Measurements from ENCODE around the gene FCGR2B. TPM values are rescaled to one million over a fixed set of nuclear protein-coding genes. Genes with fewer than 3 reads are reported as not detected.
"Not testable (repeated sequence)": the region's sequence is repeated elsewhere in the genome, so short reads cannot be mapped to it uniquely, and the experiment has no call there.

The FCGR2B gene
- total RNA-seq, 1 experiment from 2014 or later = 0.15 TPM

GRCh38 chr1:161624605-161625004, 38.3 kb upstream of the FCGR2B start:
- BruUV-seq (replicated peaks); H3K4me1 ChIP-seq (ENCODE audit: control insufficient read depth, insufficient read depth, low read length); ATAC-seq; intact Hi-C loops (cut with micrococcal nuclease; ENCODE audit: unreplicated experiment); H3K4me3 ChIP-seq (ENCODE audit: low read depth in 2 of 2, low read length in 2 of 2); POLR2A ChIA-PET; H3K27ac ChIP-seq (ENCODE audit: low read length); DNase-seq (ENCODE audit: low read depth, low spot score); CTCF ChIA-PET; in situ Hi-C loops (cut with HindIII; ENCODE audit: low pct_unique_long_range_greater_than_20kb, low sequenced_read_pairs); H3K27me3 ChIP-seq (ENCODE audit: control insufficient read depth, insufficient read depth, low read length); H3K36me3 ChIP-seq (ENCODE audit: control insufficient read depth, insufficient read depth, low read length); H3K9me3 ChIP-seq (ENCODE audit: control insufficient read depth, insufficient read depth, low read depth, low read length): not testable (repeated sequence)

GRCh38 chr1:161626445-161627146, 36.3 kb upstream of the FCGR2B start:
- H3K4me1 ChIP-seq (ENCODE audit: control insufficient read depth, insufficient read depth, low read length); H3K27me3 ChIP-seq (ENCODE audit: control insufficient read depth, insufficient read depth, low read length); ATAC-seq; intact Hi-C loops (cut with micrococcal nuclease; ENCODE audit: unreplicated experiment); DNase-seq (ENCODE audit: low read depth, low spot score); in situ Hi-C loops (cut with HindIII; ENCODE audit: low pct_unique_long_range_greater_than_20kb, low sequenced_read_pairs); H3K36me3 ChIP-seq (ENCODE audit: control insufficient read depth, insufficient read depth, low read length); H3K27ac ChIP-seq (ENCODE audit: low read length); BruUV-seq (replicated peaks); H3K4me3 ChIP-seq (ENCODE audit: low read depth in 2 of 2, low read length in 2 of 2); H3K9me3 ChIP-seq (ENCODE audit: control insufficient read depth, insufficient read depth, low read depth, low read length); CTCF ChIA-PET; POLR2A ChIA-PET: not testable (repeated sequence)

- CTCF ChIA-PET; BruUV-seq (replicated peaks); H3K27me3 ChIP-seq (ENCODE audit: control insufficient read depth, insufficient read depth, low read length); intact Hi-C loops (cut with micrococcal nuclease; ENCODE audit: unreplicated experiment); H3K36me3 ChIP-seq (ENCODE audit: control insufficient read depth, insufficient read depth, low read length); H3K4me3 ChIP-seq (ENCODE audit: low read depth in 2 of 2, low read length in 2 of 2); POLR2A ChIA-PET; H3K27ac ChIP-seq (ENCODE audit: low read length); DNase-seq (ENCODE audit: low read depth, low spot score); in situ Hi-C loops (cut with HindIII; ENCODE audit: low pct_unique_long_range_greater_than_20kb, low sequenced_read_pairs); H3K9me3 ChIP-seq (ENCODE audit: control insufficient read depth, insufficient read depth, low read depth, low read length); ATAC-seq; H3K4me1 ChIP-seq (ENCODE audit: control insufficient read depth, insufficient read depth, low read length): not testable (repeated sequence)
These were observed 32.7 kb upstream of the FCGR2B start for GRCh38 chr1:161630128-161630742.

GRCh38 chr1:161631076-161631475, 31.9 kb upstream of the FCGR2B start, which contains the start of gene FCGR3B:
TSS of gene FCGR3B (minus strand) at chr1:161631176. CDS start at chr1:161631094, 82 bp downstream.
- TF ChIP-seq CTCF (IDR thresholded peaks at IDR 0.05) (no peak), POLR2AphosphoS5 (IDR thresholded peaks at IDR 0.05; ENCODE audit: low read depth, low read length) (no peak), TCF7L2 (IDR thresholded peaks at IDR 0.05; ENCODE audit: low read depth, low read length) (no peak), SIN3A (IDR thresholded peaks at IDR 0.05; ENCODE audit: borderline replicate concordance, insufficient read depth, low read depth, low read length) (no peak), REST (IDR thresholded peaks at IDR 0.05; ENCODE audit: insufficient read depth in 1 of 2, low read depth in 2 of 2, low read length in 1 of 2) (no peak)
- in situ Hi-C loops (cut with HindIII; ENCODE audit: low pct_unique_long_range_greater_than_20kb, low sequenced_read_pairs) = no loop called here
- Histone ChIP-seq H3K9me3 (ENCODE audit: control insufficient read depth, insufficient read depth, low read depth, low read length) (no peaks in the 10 kb centered on the region), H3K4me1 (ENCODE audit: control insufficient read depth, insufficient read depth, low read length) (no peaks in the 10 kb centered on the region), H3K36me3 (ENCODE audit: control insufficient read depth, insufficient read depth, low read length) (no peaks in the 10 kb centered on the region), H3K4me3 (ENCODE audit: low read depth in 2 of 2, low read length in 2 of 2) (no peak within 1 kb of the TSS), H3K27me3 (ENCODE audit: control insufficient read depth, insufficient read depth, low read length) (no peaks in the 10 kb centered on the region), H3K27ac (ENCODE audit: low read length) (no peak within 1 kb of the TSS)
- no peak for DNase-seq (ENCODE audit: low read depth, low spot score)
- CTCF ChIA-PET = no interaction called here
- POLR2A ChIA-PET = no interaction called here
- no TSS peak for BruUV-seq (replicated peaks)
- intact Hi-C loops (cut with micrococcal nuclease; ENCODE audit: unreplicated experiment) = no loop called here
- no peak for ATAC-seq

GRCh38 chr1:161634993-161635392, 27.9 kb upstream of the FCGR2B start:
- POLR2A ChIA-PET; in situ Hi-C loops (cut with HindIII; ENCODE audit: low pct_unique_long_range_greater_than_20kb, low sequenced_read_pairs): not testable (repeated sequence)

More at GRCh38 chr1:161634993-161635392, 27.9 kb upstream of the FCGR2B start:
- BruUV-seq (replicated peaks); intact Hi-C loops (cut with micrococcal nuclease; ENCODE audit: unreplicated experiment); DNase-seq (ENCODE audit: low read depth, low spot score); H3K9me3 ChIP-seq (ENCODE audit: control insufficient read depth, insufficient read depth, low read depth, low read length); CTCF ChIA-PET; H3K27me3 ChIP-seq (ENCODE audit: control insufficient read depth, insufficient read depth, low read length); ATAC-seq; H3K4me1 ChIP-seq (ENCODE audit: control insufficient read depth, insufficient read depth, low read length); H3K36me3 ChIP-seq (ENCODE audit: control insufficient read depth, insufficient read depth, low read length); H3K4me3 ChIP-seq (ENCODE audit: low read depth in 2 of 2, low read length in 2 of 2); H3K27ac ChIP-seq (ENCODE audit: low read length): not testable (repeated sequence)
